PC-9 (cell line): ENCODE measurements around the gene GLTPD2. TPM values are rescaled to one million over a fixed set of nuclear protein-coding genes. Genes with fewer than 3 reads are reported as not detected.

Source experiments
- BruUV-seq: library from RNA; stranded (reverse); fragments of 400-500 nt; replicated peaks from 2 replicates; lab custom pipeline; 2021; lab: Mats Ljungman, UMichigan
- CTCF ChIA-PET: fragments of 300-600 bp; sonication (Branson Sonifier 250); formaldehyde crosslinking; loops from one replicate; lab custom pipeline; 2022; ENCODE audit warnings: antibody characterized with exemption; lab: Charles Lee
- POLR2A ChIA-PET: fragments of 300-600 bp; sonication (Branson Sonifier 250); formaldehyde crosslinking; loops from one replicate; lab custom pipeline; 2022; ENCODE audit warnings: antibody characterized with exemption; ENCODE audit not compliant: unreplicated experiment; lab: Charles Lee
- DNase-seq, 2 experiments: peaks; one replicate each; pipeline versions ENCODE4 v3.0.0 to v3.0.0-alpha.2; 2015 to 2022; ENCODE audit warnings: mixed read lengths in 1 of 2
- H2AFZ ChIP-seq: fragments of 200-600 bp; sonication (generic); 2 replicates; pipeline ENCODE4 v1.8.1; 2017; ENCODE audit warnings: antibody characterized with exemption
- H3F3A ChIP-seq: fragments of 200-600 bp; sonication (generic); 2 replicates; pipeline ENCODE4 v1.8.1; 2017; ENCODE audit warnings: antibody characterized with exemption, mild to moderate bottlenecking, low read depth; ENCODE audit not compliant: insufficient read depth
- H3K27ac ChIP-seq: fragments of 200-600 bp; sonication (generic); 2 replicates; pipeline ENCODE4 v1.6.1; 2016; ENCODE audit warnings: mixed run types
- H3K27me3 ChIP-seq: fragments of 200-600 bp; sonication (generic); 2 replicates; pipeline ENCODE4 v1.6.1; 2016; ENCODE audit warnings: low read depth, mixed run types; ENCODE audit not compliant: insufficient read depth
- H3K36me3 ChIP-seq: fragments of 200-600 bp; sonication (generic); 2 replicates; pipeline ENCODE4 v1.6.1; 2016; ENCODE audit warnings: low read depth, mixed run types
- H3K4me1 ChIP-seq: fragments of 200-600 bp; sonication (generic); replicated peaks from 2 replicates; pipeline ENCODE4 v1.6.1; 2016; ENCODE audit warnings: mixed run types; ENCODE audit not compliant: insufficient read depth
- H3K4me2 ChIP-seq: fragments of 200-600 bp; sonication (generic); 2 replicates; pipeline ENCODE4 v1.6.1; 2017; ENCODE audit warnings: mixed run types
- H3K4me3 ChIP-seq: fragments of 200-600 bp; sonication (generic); 2 replicates; pipeline ENCODE4 v1.6.1; 2016; ENCODE audit warnings: mixed run types
- H3K79me2 ChIP-seq: fragments of 200-600 bp; sonication (generic); 2 replicates; pipeline ENCODE4 v1.6.1; 2017; ENCODE audit warnings: low read depth, mixed run types
- H3K9me2 ChIP-seq: fragments of 200-600 bp; sonication (generic); 2 replicates; pipeline ENCODE4 v1.8.1; 2017; ENCODE audit warnings: mild to moderate bottlenecking; ENCODE audit not compliant: insufficient read depth
- H3K9me3 ChIP-seq: fragments of 200-600 bp; sonication (generic); 2 replicates; pipeline ENCODE4 v1.8.1; 2016; ENCODE audit warnings: low read depth; ENCODE audit not compliant: insufficient read depth
- H4K20me1 ChIP-seq: fragments of 200-600 bp; sonication (generic); 2 replicates; pipeline ENCODE4 v1.8.1; 2017; ENCODE audit not compliant: insufficient read depth
- CTCF ChIP-seq: fragments of 200-600 bp; sonication (generic); conservative IDR thresholded peaks from 2 replicates; pipeline ENCODE4 v1.6.1; 2017; ENCODE audit warnings: mixed run types, antibody characterized with exemption, mild to moderate bottlenecking, moderate library complexity
- EZH2 ChIP-seq: fragments of 200-600 bp; sonication (generic); IDR thresholded peaks from 2 replicates; pipeline ENCODE4 v1.8.0; 2017; ENCODE audit warnings: antibody characterized with exemption, low read depth
- intact Hi-C: fragments of 100-400 bp; cut with micrococcal nuclease; formaldehyde crosslinking; loops from one replicate; pipeline ENCODE4 v1.10.0; 2022; ENCODE audit not compliant: unreplicated experiment
- total RNA-seq: library from RNA; stranded (reverse); gene quantifications from 2 replicates; pipeline ENCODE4 v1.2.3, GENCODE V29; 2021

Gene GLTPD2
- total RNA-seq, 1 experiment from 2014 or later, result not detected

- Histone ChIP-seq H2AFZ (no peak overlapping the region), H3K9me2 (no peaks in the 10 kb centered on the region), H3K27ac (no peak overlapping the region), H3K9me3 (no peaks in the 10 kb centered on the region), H3K4me3 (no peak overlapping the region), H4K20me1 (no peaks in the 10 kb centered on the region), H3K4me1 (no peaks in the 10 kb centered on the region), H3K4me2 (no peak overlapping the region), H3K27me3 (peaks cover 6% of the 10 kb centered on the region; the same call in 1 of the 2 replicates), H3K79me2 (no peaks in the 10 kb centered on the region), H3F3A (no peaks in the 10 kb centered on the region), H3K36me3 (no peaks in the 10 kb centered on the region)
- ChIA-PET CTCF (no interaction called here), POLR2A (no interaction called here)
- no TSS peak for BruUV-seq
- TF ChIP-seq EZH2 (no peak), CTCF (no peak)
- intact Hi-C loops, result no loop called here
- DNase-seq, result no peak
Measured at GRCh38 chr17:4743898-4744297, 44.9 kb upstream of the GLTPD2 start.

- Histone ChIP-seq H3K27ac (no peak overlapping the region), H3F3A (no peaks in the 10 kb centered on the region), H3K9me2 (no peaks in the 10 kb centered on the region), H2AFZ (no peak overlapping the region), H3K4me2 (no peak overlapping the region), H3K36me3 (no peaks in the 10 kb centered on the region), H3K4me3 (no peak overlapping the region), H3K27me3 (peaks cover 6% of the 10 kb centered on the region; the same call in 1 of the 2 replicates), H3K9me3 (no peaks in the 10 kb centered on the region), H4K20me1 (no peaks in the 10 kb centered on the region), H3K79me2 (no peaks in the 10 kb centered on the region), H3K4me1 (no peaks in the 10 kb centered on the region)
- ChIA-PET CTCF (interaction anchor here (0.6 kb wide), 1 partner anchor 203 kb away, joined by 3 read pairs; no protein-coding TSS in a partner anchor), POLR2A (no interaction called here)
- no peak for TF ChIP-seq CTCF
- no peak for TF ChIP-seq EZH2
- BruUV-seq, result no TSS peak
- intact Hi-C loops, result no loop called here
- no peak for DNase-seq
Measured at GRCh38 chr17:4744999-4745969, 43.5 kb upstream of the GLTPD2 start.

GRCh38 chr17:4747847-4748246, 40.9 kb upstream of the GLTPD2 start:
- intact Hi-C loops, result no loop called here
- Histone ChIP-seq H3K9me3 (no peaks in the 10 kb centered on the region), H3F3A (no peaks in the 10 kb centered on the region), H3K4me1 (no peaks in the 10 kb centered on the region), H3K27ac (no peak overlapping the region), H3K27me3 (peaks cover 12% of the 10 kb centered on the region), H2AFZ (no peak overlapping the region), H3K4me3 (no peak overlapping the region), H3K79me2 (no peaks in the 10 kb centered on the region), H3K4me2 (no peak overlapping the region), H3K36me3 (no peaks in the 10 kb centered on the region), H4K20me1 (no peaks in the 10 kb centered on the region; the same call in 1 of the 2 replicates), H3K9me2 (no peaks in the 10 kb centered on the region)
- DNase-seq, result no peak
- ChIA-PET POLR2A (no interaction called here), CTCF (no interaction called here)
- TF ChIP-seq EZH2 (no peak), CTCF (no peak)
- BruUV-seq, result no TSS peak
